GM12801 (cell line): ENCODE data around the gene KCNQ5.

Experiments used
- CTCF ChIP-seq: IDR thresholded peaks from one replicate; pipeline ENCODE4 v1.5.1; 2011; ENCODE audit warnings: control low read depth; ENCODE audit not compliant: insufficient read length; ENCODE audit errors: extremely low read depth

KCNQ5 gene

DNA sequence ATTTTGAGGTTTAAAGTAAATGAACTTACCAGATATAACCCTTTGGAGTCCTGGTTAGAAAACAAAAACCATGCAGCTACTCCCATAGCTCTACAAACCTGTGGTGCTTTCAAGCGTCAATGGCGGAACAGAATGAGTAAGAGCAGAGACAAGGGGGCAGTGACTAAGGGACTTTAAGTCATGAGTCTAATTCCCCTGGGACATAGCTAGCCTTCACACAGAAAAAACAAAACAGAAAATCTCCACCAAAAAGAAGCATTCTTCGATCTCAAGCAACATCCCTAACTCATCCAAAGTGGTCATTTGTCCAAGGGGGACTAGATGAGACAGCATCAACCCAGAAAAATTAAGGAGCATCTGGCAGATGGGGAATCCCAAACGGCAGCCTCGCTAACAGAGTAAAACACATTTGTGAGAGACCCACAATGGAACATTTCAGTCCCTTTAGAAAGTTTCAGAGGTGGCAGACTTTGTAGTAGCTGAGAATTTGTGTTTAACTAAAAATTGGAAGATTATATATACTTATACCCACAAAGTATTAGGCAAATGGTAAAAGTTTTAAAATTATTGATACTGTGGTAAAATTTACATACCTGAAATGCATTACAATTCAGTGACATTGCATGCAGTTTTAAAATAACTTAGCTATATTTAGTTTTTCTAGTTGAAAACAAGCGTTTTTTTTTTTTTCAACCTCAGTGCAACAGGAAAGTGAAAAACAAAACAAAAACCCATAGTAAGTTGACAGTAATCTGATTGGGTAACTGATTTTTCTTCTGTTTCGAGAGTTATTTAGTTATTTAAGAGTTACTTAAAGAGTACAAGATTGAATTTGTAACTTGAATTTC lies 67.5 kb downstream of the KCNQ5 start:
- no peak for TF ChIP-seq CTCF

DNA sequence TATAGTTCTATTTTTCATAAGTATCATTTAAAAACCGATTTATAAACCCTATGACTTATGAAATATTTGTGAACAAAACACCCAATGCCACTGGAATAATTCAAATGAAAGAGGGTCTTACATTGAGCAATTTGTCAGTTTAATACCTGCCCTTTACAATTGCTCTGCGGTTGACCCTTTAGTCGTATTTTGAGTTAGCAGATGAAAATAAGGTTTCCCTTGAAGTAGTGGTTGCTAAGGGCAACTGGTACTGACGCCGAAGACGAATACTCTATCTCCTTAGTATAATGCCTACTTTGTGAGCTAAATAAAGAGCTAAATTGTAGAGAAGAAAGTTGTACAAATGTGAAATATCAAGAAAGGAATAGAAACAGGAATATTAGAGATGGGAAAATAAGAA lies 69.4 kb downstream of the KCNQ5 start:
- TF ChIP-seq CTCF: no peak

DNA sequence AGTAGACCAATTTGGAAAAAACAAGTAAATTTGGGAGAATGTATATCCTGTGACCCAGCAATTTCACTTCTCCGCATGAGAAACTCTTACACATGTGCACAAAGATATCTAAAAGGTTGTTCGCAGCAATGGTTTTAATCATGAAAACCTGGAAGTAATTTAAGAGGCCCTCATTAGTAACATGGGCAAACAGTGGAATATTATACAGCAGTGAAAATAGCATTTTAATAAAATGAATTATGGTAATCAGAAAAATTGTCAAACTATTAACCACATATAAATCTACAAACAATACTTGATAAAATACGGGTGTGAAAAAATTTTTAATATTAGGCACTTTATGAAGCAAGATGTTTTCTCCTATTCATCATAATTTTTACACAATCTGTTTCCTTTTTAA lies 74.2 kb downstream of the KCNQ5 start:
- TF ChIP-seq CTCF: no peak

- TF ChIP-seq CTCF: no peak
Observed at GRCh38 chr6:72699159-72699558, 77.3 kb downstream of the KCNQ5 start.

- no peak for TF ChIP-seq CTCF
Observed at GRCh38 chr6:72702421-72702820, 80.6 kb downstream of the KCNQ5 start.

GRCh38 chr6:72703093-72703492 lies 81.2 kb downstream of the KCNQ5 start:
- no peak for TF ChIP-seq CTCF

DNA sequence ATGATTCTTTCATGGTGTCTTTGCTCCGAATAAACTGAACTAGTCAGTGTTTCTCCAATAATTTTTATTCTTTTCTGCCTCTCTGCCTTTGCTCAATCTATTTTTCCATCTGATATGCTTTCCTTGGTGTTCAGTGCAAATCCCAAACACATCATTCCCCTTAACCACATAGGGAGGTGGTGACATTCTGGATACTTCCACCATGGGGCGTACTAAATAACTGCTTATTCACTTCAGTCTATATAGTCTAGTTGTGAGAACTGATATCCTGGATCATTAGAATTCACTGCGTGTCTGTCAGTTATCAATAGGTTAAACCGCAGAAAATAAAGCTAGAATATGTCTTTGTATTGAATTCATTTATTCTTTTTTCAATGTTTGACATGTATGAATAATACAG lies 83.1 kb downstream of the KCNQ5 start:
- no peak for TF ChIP-seq CTCF
